NB4 (cell line): ENCODE results near the gene MYO1F.

ENCODE experiments used
- CTCF ChIP-seq: IDR thresholded peaks from one replicate; pipeline ENCODE4 v1.5.1; 2012; ENCODE audit warnings: low read depth, low read length
- MAX ChIP-seq: IDR thresholded peaks from 2 replicates; pipeline ENCODE4 v1.6.1; 2011; ENCODE audit warnings: low read depth, low read length
- MYC ChIP-seq: IDR thresholded peaks from 2 replicates; pipeline ENCODE4 v1.6.1; 2011; ENCODE audit warnings: low read depth, low read length
- POLR2A ChIP-seq: IDR thresholded peaks from 2 replicates; pipeline ENCODE4 v1.6.1; 2011; ENCODE audit warnings: mild to moderate bottlenecking; ENCODE audit not compliant: insufficient read length; ENCODE audit errors: extremely low read depth

- TF ChIP-seq POLR2A (peak; percentile 28), CTCF (no peak), MYC (no peak), MAX (no peak)
Observed at GRCh38 chr19:8489561-8490394, 87.5 kb downstream of the MYO1F start.
